Adrenal gland (tissue), 5 donors: Measurements from ENCODE around the gene ATXN7L1.

Experiments used
- POLR2A ChIP-seq, 2 donors: fragments of 450-650 bp; IDR thresholded peaks; one replicate each; pipeline ENCODE4 v1.6.1; 2017; ENCODE audit warnings: antibody characterized with exemption in 2 of 2, mild to moderate bottlenecking in 2 of 2, moderate library complexity in 1 of 2
- TF ChIP-seq, protein P1 (sequence below), 6 experiments: fragments of 450-650 bp in 4 of 6; fragments of 200-600 bp in 2 of 6; sonication (generic) in 1 of 6; IDR thresholded peaks; 1 replicate in 5 of 6; 2 replicates in 1 of 6; pipeline versions ENCODE4 v1.5.1 to v1.8.0; 2016 to 2021; ENCODE audit warnings: antibody characterized with exemption in 6 of 6, mild to moderate bottlenecking in 2 of 6, moderate library complexity in 1 of 6
- donor health status: DM: no; HTN: no; CAD: no.

DNA sequence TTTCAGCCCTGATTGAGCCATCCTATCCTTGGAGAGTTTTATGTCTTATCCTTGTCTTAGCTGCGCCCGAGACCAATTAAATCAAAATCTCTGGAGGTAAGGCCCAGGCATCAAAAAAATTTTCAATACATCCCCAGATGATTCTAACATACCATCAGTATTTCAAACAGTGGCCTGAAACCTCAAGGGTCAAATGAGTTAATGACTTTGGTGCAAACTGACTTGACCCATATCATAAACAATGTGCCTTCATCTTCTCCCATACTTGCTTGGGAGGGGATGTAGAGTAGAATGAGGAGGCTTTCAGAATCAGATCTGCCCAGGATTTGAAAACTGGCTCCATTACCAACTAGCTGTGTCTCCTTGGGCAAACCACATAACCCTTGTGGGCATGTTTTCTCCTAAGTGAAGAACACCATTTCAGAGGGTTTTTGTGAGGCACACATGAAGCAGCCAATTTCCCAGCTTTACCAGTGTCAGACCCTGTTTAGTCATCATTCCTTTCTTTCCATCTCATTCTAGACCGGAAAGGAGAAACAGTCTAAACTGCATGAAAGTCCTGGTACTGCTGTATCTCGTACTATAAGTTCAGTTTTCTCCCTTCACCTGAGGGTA, 35.7 kb upstream of the ATXN7L1 start:
- TF ChIP-seq, protein P1, sequence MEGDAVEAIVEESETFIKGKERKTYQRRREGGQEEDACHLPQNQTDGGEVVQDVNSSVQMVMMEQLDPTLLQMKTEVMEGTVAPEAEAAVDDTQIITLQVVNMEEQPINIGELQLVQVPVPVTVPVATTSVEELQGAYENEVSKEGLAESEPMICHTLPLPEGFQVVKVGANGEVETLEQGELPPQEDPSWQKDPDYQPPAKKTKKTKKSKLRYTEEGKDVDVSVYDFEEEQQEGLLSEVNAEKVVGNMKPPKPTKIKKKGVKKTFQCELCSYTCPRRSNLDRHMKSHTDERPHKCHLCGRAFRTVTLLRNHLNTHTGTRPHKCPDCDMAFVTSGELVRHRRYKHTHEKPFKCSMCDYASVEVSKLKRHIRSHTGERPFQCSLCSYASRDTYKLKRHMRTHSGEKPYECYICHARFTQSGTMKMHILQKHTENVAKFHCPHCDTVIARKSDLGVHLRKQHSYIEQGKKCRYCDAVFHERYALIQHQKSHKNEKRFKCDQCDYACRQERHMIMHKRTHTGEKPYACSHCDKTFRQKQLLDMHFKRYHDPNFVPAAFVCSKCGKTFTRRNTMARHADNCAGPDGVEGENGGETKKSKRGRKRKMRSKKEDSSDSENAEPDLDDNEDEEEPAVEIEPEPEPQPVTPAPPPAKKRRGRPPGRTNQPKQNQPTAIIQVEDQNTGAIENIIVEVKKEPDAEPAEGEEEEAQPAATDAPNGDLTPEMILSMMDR (IDR thresholded peaks at IDR 0.05) = no peak
- TF ChIP-seq POLR2A (IDR thresholded peaks at IDR 0.05) = no peak
